ENCODE results near the gene CCSER2.

- no peak for TF ChIP-seq CTCF (IDR thresholded peaks at IDR 0.05)
- no peak for TF ChIP-seq ZFX (IDR thresholded peaks at IDR 0.05; ENCODE audit: borderline replicate concordance)
Measured at GRCh38 chr10:84525120-84525806, 196.9 kb downstream of the CCSER2 start.
